Measurements from ENCODE around the gene JMJD8. TPM values are rescaled to one million over a fixed set of nuclear protein-coding genes. Genes with fewer than 3 reads are reported as not detected.

The JMJD8 gene
- total and polyA plus RNA-seq, 9 of the 15 experiments (the other 6 are each of a cell fraction or from before 2014, with no cell fraction given): 1.2 to 50.6 (median 29.3) TPM

- TF ChIP-seq NFIX (CRISPR knock-in tag; IDR thresholded peaks at IDR 0.05; ENCODE audit: low read depth): no peak
- no peak for TF ChIP-seq EP300 (IDR thresholded peaks at IDR 0.05; ENCODE audit: low read length)
- no peak for TF ChIP-seq ZNF274 (IDR thresholded peaks at IDR 0.05; ENCODE audit: borderline replicate concordance, low read depth, low read length)
- no peak for TF ChIP-seq HBP1 (CRISPR knock-in tag; IDR thresholded peaks at IDR 0.05)
- peak; percentile 53 for TF ChIP-seq FIP1L1 (IDR thresholded peaks at IDR 0.05; ENCODE audit: low read depth, low read length, poor library complexity, severe bottlenecking)
- no peak for TF ChIP-seq FOXM1 (IDR thresholded peaks at IDR 0.05; ENCODE audit: low read depth)
- TF ChIP-seq FOXM1 (CRISPR knock-in tag; IDR thresholded peaks at IDR 0.05; ENCODE audit: low read depth): no peak
- TF ChIP-seq, protein P1, sequence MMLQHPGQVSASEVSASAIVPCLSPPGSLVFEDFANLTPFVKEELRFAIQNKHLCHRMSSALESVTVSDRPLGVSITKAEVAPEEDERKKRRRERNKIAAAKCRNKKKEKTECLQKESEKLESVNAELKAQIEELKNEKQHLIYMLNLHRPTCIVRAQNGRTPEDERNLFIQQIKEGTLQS (IDR thresholded peaks at IDR 0.05): no peak
- TF ChIP-seq, protein P1 (CRISPR knock-in tag; conservative IDR thresholded peaks at IDR 0.05): no peak
- no peak for TF ChIP-seq NUFIP1 (IDR thresholded peaks at IDR 0.05; ENCODE audit: partially characterized antibody)
- no peak for TF ChIP-seq COPS2 (conservative IDR thresholded peaks at IDR 0.05)
- TF ChIP-seq, protein P2, sequence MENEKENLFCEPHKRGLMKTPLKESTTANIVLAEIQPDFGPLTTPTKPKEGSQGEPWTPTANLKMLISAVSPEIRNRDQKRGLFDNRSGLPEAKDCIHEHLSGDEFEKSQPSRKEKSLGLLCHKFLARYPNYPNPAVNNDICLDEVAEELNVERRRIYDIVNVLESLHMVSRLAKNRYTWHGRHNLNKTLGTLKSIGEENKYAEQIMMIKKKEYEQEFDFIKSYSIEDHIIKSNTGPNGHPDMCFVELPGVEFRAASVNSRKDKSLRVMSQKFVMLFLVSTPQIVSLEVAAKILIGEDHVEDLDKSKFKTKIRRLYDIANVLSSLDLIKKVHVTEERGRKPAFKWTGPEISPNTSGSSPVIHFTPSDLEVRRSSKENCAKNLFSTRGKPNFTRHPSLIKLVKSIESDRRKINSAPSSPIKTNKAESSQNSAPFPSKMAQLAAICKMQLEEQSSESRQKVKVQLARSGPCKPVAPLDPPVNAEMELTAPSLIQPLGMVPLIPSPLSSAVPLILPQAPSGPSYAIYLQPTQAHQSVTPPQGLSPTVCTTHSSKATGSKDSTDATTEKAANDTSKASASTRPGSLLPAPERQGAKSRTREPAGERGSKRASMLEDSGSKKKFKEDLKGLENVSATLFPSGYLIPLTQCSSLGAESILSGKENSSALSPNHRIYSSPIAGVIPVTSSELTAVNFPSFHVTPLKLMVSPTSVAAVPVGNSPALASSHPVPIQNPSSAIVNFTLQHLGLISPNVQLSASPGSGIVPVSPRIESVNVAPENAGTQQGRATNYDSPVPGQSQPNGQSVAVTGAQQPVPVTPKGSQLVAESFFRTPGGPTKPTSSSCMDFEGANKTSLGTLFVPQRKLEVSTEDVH (IDR thresholded peaks at IDR 0.05; ENCODE audit: low read depth, partially characterized antibody): no peak
- TF ChIP-seq ZC3H4 (CRISPR knock-in tag; IDR thresholded peaks at IDR 0.05; ENCODE audit: borderline replicate concordance): 0 out of 2 replicates have a peak, but pooled peaks have one; percentile 22
- TF ChIP-seq HIVEP1 (CRISPR knock-in tag; IDR thresholded peaks at IDR 0.05): no peak
- peak; percentile 77 for TF ChIP-seq POLR2G (IDR thresholded peaks at IDR 0.05; ENCODE audit: low read depth, low read length)
- peak; percentile 51 for TF ChIP-seq TBP (optimal IDR thresholded peaks at IDR 0.05; ENCODE audit: low read depth, low read length)
- TF ChIP-seq ZNF639 (CRISPR knock-in tag; conservative IDR thresholded peaks at IDR 0.05 in 1 of 2, IDR thresholded peaks at IDR 0.05 in 1 of 2): 0 out of 4 replicates have a peak, but pooled peaks of 1 of the 2 experiments have one; percentile 39
- TF ChIP-seq KDM2B (CRISPR knock-in tag; IDR thresholded peaks at IDR 0.05): no peak
- TF ChIP-seq ZNF444 (CRISPR knock-in tag; IDR thresholded peaks at IDR 0.05): no peak
- no peak for TF ChIP-seq DIDO1 (tag; IDR thresholded peaks at IDR 0.05; ENCODE audit: low read depth)
- TF ChIP-seq CHD1 (IDR thresholded peaks at IDR 0.05; ENCODE audit: low read length): no peak
Measured at GRCh38 chr16:728131-728889, 44.2 kb upstream of the JMJD8 start (continued).

Data from K562 (cell line).